HepG2 (cell line): ENCODE measurements around the gene SRPRA. TPM values are rescaled to one million over a fixed set of nuclear protein-coding genes. Genes with fewer than 3 reads are reported as not detected.

Experiments
- AFF4 ChIP-seq: sonication (generic); formaldehyde crosslinking; IDR thresholded peaks from 2 replicates; pipeline ENCODE4 v1.4.0; 2020; ENCODE audit warnings: missing genetic modification reagents
- DBP ChIP-seq: sonication (generic); formaldehyde crosslinking; IDR thresholded peaks from 2 replicates; pipeline ENCODE4 v1.4.0; 2020; ENCODE audit warnings: missing genetic modification reagents; ENCODE audit errors: not compliant biosample characterization
- ERF ChIP-seq: IDR thresholded peaks from 2 replicates; pipeline ENCODE4 v1.6.1; 2018; ENCODE audit warnings: missing biosample characterization, missing genetic modification reagents
- MAZ ChIP-seq, 2 experiments: sonication (generic) in 1 of 2; formaldehyde crosslinking in 1 of 2; IDR thresholded peaks; 2 replicates each; pipeline versions ENCODE4 v1.5.0 to v1.6.1; 2012 to 2020; ENCODE audit warnings: low read depth in 2 of 2, mild to moderate bottlenecking in 2 of 2, borderline replicate concordance in 1 of 2, improper control_type of control experiment in 1 of 2, low read length in 1 of 2, missing genetic modification reagents in 1 of 2, moderate library complexity in 1 of 2
- RAD21 ChIP-seq: fragments of 450-650 bp; formaldehyde crosslinking; IDR thresholded peaks from 2 replicates; pipeline ENCODE4 v1.5.0; 2020; ENCODE audit warnings: mild to moderate bottlenecking
- RCOR2 ChIP-seq: IDR thresholded peaks from 2 replicates; pipeline ENCODE4 v1.6.1; 2016; ENCODE audit warnings: missing biosample characterization, missing genetic modification reagents
- SKI ChIP-seq: fragments of 450-650 bp; IDR thresholded peaks from one replicate; pipeline ENCODE4 v1.6.1; 2018; ENCODE audit warnings: mild to moderate bottlenecking; ENCODE audit not compliant: partially characterized antibody
- SMARCC2 ChIP-seq: fragments of 450-650 bp; IDR thresholded peaks from 2 replicates; pipeline ENCODE4 v1.6.1; 2017; ENCODE audit warnings: antibody characterized with exemption, mild to moderate bottlenecking
- SP1 ChIP-seq, 2 experiments: fragments of 450-650 bp in 1 of 2; sonication (generic) in 1 of 2; formaldehyde crosslinking in 1 of 2; IDR thresholded peaks; 2 replicates each; pipeline versions ENCODE4 v1.4.0 to v1.6.1; 2016 to 2020; ENCODE audit warnings: missing genetic modification reagents in 1 of 2
- ZBTB2 ChIP-seq: sonication (generic); formaldehyde crosslinking; IDR thresholded peaks from 2 replicates; pipeline ENCODE4 v1.8.0; 2022; ENCODE audit warnings: low read depth, missing genetic modification reagents
- ZBTB33 ChIP-seq: sonication (generic); formaldehyde crosslinking; IDR thresholded peaks from 2 replicates; pipeline ENCODE4 v1.4.0; 2020; ENCODE audit warnings: missing genetic modification reagents
- ZFYVE20 ChIP-seq: sonication (generic); formaldehyde crosslinking; IDR thresholded peaks from 2 replicates; pipeline ENCODE4 v1.8.0; 2023; ENCODE audit warnings: low read depth, mild to moderate bottlenecking, moderate library complexity, missing genetic modification reagents, borderline replicate concordance
- ZNF331 ChIP-seq: sonication (generic); formaldehyde crosslinking; IDR thresholded peaks from 2 replicates; pipeline ENCODE4 v1.4.0; 2020; ENCODE audit warnings: missing genetic modification reagents
- ZNF362 ChIP-seq: sonication (generic); formaldehyde crosslinking; IDR thresholded peaks from 2 replicates; pipeline ENCODE4 v1.4.0; 2020; ENCODE audit warnings: missing genetic modification reagents, mild to moderate bottlenecking, borderline replicate concordance
- ZNF446 ChIP-seq: sonication (generic); formaldehyde crosslinking; IDR thresholded peaks from 2 replicates; pipeline ENCODE4 v1.5.0; 2020; ENCODE audit warnings: mild to moderate bottlenecking, missing genetic modification reagents
- ZNF615 ChIP-seq: sonication (generic); formaldehyde crosslinking; IDR thresholded peaks from 2 replicates; pipeline ENCODE4 v1.5.0; 2020; ENCODE audit warnings: mild to moderate bottlenecking, missing genetic modification reagents, borderline replicate concordance
- ZNF7 ChIP-seq: IDR thresholded peaks from 2 replicates; pipeline ENCODE4 v1.6.1; 2016; ENCODE audit warnings: missing biosample characterization, missing genetic modification reagents
- ZNF740 ChIP-seq: sonication (generic); formaldehyde crosslinking; IDR thresholded peaks from 2 replicates; pipeline ENCODE4 v1.4.0; 2020; ENCODE audit warnings: missing genetic modification reagents
- polyA plus RNA-seq, 8 experiments: library from polyadenylated mRNA; depleted of rRNA in 3 of 8; stranded (reverse) in 7 of 8; unstranded in 1 of 8; fragments of >200 nt; fragmentation: Illumina TruSeq in 4 of 8; extraction: Trizol in 4 of 8; gene quantifications; 2 replicates each; pipeline versions ENCODE4 v1.2.1 to v1.2.3, GENCODE V29; 2011 to 2016; ENCODE audit warnings: low read depth in 4 of 8, missing spikeins in 1 of 8, mixed read lengths in 1 of 8; ENCODE audit not compliant: insufficient read depth in 1 of 8
- total RNA-seq, 5 experiments: library from RNA; depleted of rRNA; stranded (reverse); fragments of >200 nt; fragmentation: Illumina TruSeq; extraction: Trizol; gene quantifications; 2 replicates each; pipeline ENCODE4 v1.2.3, GENCODE V29; 2016; ENCODE audit warnings: low read depth in 1 of 5

The SRPRA gene
- total and polyA plus RNA-seq, 2 of the 13 experiments (the other 11 are each of a cell fraction or from before 2014, with no cell fraction given), result 27.7 to 64.6 TPM

- peak; percentile 14; the same call in 1 of the 2 replicates for TF ChIP-seq ZBTB33 (CRISPR knock-in tag)
- TF ChIP-seq ZNF7 (CRISPR knock-in tag), result peak; percentile 67
- peak; percentile 47; the same call in 1 of the 2 replicates for TF ChIP-seq MAZ (IDR thresholded peaks at IDR 0.05; ENCODE audit: borderline replicate concordance, low read depth, low read length)
- TF ChIP-seq MAZ (CRISPR knock-in tag; IDR thresholded peaks at IDR 0.05; ENCODE audit: low read depth), result peak; percentile 90
- no peak; the same call in 1 of the 2 replicates for TF ChIP-seq ZNF615 (CRISPR knock-in tag)
- TF ChIP-seq ZNF740 (CRISPR knock-in tag), result no peak
- TF ChIP-seq SP1 (IDR thresholded peaks at IDR 0.05), result no peak
- TF ChIP-seq SP1 (CRISPR knock-in tag; IDR thresholded peaks at IDR 0.05), result peak; percentile 85
- TF ChIP-seq ZNF446, result no peak
- peak; percentile 96 for TF ChIP-seq ZNF362
- peak; percentile 83 for TF ChIP-seq DBP
- TF ChIP-seq RAD21 (CRISPR knock-in tag), result no peak
- peak; percentile 67; the same call in 1 of the 2 replicates for TF ChIP-seq ZBTB2 (CRISPR knock-in tag)
- TF ChIP-seq SMARCC2, result no peak
- peak; percentile 81 for TF ChIP-seq ZNF331 (CRISPR knock-in tag)
- TF ChIP-seq AFF4 (CRISPR knock-in tag), result peak; percentile 79; the same call in 1 of the 2 replicates
- no peak for TF ChIP-seq ZFYVE20 (CRISPR knock-in tag)
- peak; percentile 26; the same call in 1 of the 2 replicates for TF ChIP-seq RCOR2 (CRISPR knock-in tag)
- TF ChIP-seq SKI, result no peak
- TF ChIP-seq ERF, result peak; percentile 81; the same call in 1 of the 2 replicates
These were observed 35.1 kb upstream of the SRPRA start, which contains the start of gene DCPS (continued) for GRCh38 chr11:126303623-126304456.
